ENCODE data around the gene FNIP2. TPM values are rescaled to one million over a fixed set of nuclear protein-coding genes. Genes with fewer than 3 reads are reported as not detected.

The FNIP2 gene
- polyA plus RNA-seq, 1 donor from 2014 or later = 51.7 TPM

DNA sequence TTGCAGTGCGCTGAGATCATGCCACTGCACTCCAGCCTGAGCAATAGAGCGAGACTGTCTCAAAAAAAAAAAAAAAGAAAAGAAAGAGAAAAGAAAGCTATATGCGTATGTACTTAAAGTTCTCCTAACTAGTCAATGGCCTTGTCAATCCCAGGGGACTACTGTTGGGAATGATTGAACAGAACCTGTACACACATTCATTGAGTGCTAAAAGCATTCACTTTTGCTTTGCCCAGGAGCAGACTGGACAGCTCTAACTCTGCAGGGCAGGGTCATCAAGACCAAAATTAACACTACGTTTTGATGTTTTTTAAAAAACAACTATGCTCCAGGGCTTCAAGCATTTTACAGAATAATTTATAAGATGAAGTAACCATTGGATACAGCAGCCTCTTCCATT lies 106.2 kb downstream of the FNIP2 start:
- Histone ChIP-seq H3K27me3 (ENCODE audit: insufficient read depth, low read depth, low read length) (no peaks in the 10 kb centered on the region), H3K4me2 (ENCODE audit: low read length) (no peak overlapping the region), H3K4me3 (ENCODE audit: low read length) (no peak overlapping the region), H3F3A (ENCODE audit: insufficient read depth, low read length, poor library complexity, severe bottlenecking) (no peaks in the 10 kb centered on the region), H3K36me3 (ENCODE audit: insufficient read depth, low read length) (peaks cover 9% of the 10 kb centered on the region), H4K20me1 (ENCODE audit: insufficient read depth) (no peaks in the 10 kb centered on the region), H3K9me2 (ENCODE audit: insufficient read depth, low read length) (no peaks in the 10 kb centered on the region), H3K9ac (ENCODE audit: low read length) (no peak overlapping the region), H2AFZ (ENCODE audit: low read depth, low read length) (no peak overlapping the region), H3K79me2 (replicated peaks; ENCODE audit: insufficient read depth, low read length) (no peaks in the 10 kb centered on the region), H3K27ac (ENCODE audit: low read length) (no peak overlapping the region), H3K9me3 (ENCODE audit: low read length) (no peaks in the 10 kb centered on the region)
- TF ChIP-seq TAF1 (IDR thresholded peaks at IDR 0.05; ENCODE audit: low read depth) = no peak
- no peak for TF ChIP-seq EZH2 (IDR thresholded peaks at IDR 0.05; ENCODE audit: borderline replicate concordance, insufficient read depth, low read length, poor library complexity, severe bottlenecking)
- no peak for TF ChIP-seq RAD21 (conservative IDR thresholded peaks at IDR 0.05)
- TF ChIP-seq POLR2AphosphoS5 (IDR thresholded peaks at IDR 0.05) = no peak
- TF ChIP-seq REST (IDR thresholded peaks at IDR 0.05; ENCODE audit: borderline replicate concordance) = no peak
- TF ChIP-seq, protein P1, sequence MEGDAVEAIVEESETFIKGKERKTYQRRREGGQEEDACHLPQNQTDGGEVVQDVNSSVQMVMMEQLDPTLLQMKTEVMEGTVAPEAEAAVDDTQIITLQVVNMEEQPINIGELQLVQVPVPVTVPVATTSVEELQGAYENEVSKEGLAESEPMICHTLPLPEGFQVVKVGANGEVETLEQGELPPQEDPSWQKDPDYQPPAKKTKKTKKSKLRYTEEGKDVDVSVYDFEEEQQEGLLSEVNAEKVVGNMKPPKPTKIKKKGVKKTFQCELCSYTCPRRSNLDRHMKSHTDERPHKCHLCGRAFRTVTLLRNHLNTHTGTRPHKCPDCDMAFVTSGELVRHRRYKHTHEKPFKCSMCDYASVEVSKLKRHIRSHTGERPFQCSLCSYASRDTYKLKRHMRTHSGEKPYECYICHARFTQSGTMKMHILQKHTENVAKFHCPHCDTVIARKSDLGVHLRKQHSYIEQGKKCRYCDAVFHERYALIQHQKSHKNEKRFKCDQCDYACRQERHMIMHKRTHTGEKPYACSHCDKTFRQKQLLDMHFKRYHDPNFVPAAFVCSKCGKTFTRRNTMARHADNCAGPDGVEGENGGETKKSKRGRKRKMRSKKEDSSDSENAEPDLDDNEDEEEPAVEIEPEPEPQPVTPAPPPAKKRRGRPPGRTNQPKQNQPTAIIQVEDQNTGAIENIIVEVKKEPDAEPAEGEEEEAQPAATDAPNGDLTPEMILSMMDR (IDR thresholded peaks at IDR 0.05; ENCODE audit: poor library complexity, severe bottlenecking) = no peak
- no peak for TF ChIP-seq MXI1 (conservative IDR thresholded peaks at IDR 0.05; ENCODE audit: poor library complexity, severe bottlenecking)
- no peak for TF ChIP-seq SMC3 (conservative IDR thresholded peaks at IDR 0.05; ENCODE audit: poor library complexity)

DNA sequence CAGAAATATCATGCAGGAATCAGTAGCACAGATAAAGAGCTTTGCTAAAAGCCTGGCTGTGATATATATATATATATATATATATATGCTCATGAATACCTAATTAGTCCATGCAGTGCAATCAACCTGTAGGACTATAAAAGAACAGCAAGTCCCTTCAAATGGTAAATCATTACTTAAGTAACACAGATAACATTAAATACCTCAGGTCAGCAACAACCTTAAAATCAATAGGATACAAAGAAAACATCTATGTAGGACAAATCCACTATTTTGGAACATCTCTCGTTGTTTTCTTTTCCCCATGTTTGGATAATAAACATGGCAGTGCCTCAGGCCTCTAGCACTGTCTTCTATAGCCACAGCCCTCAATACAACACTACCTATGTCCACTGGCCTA lies 106.6 kb downstream of the FNIP2 start:
- Histone ChIP-seq H3K79me2 (replicated peaks; ENCODE audit: insufficient read depth, low read length) (no peaks in the 10 kb centered on the region), H3K9ac (ENCODE audit: low read length) (no peak overlapping the region), H3F3A (ENCODE audit: insufficient read depth, low read length, poor library complexity, severe bottlenecking) (no peaks in the 10 kb centered on the region), H4K20me1 (ENCODE audit: insufficient read depth) (no peaks in the 10 kb centered on the region), H3K27me3 (ENCODE audit: insufficient read depth, low read depth, low read length) (no peaks in the 10 kb centered on the region), H3K9me2 (ENCODE audit: insufficient read depth, low read length) (no peaks in the 10 kb centered on the region), H3K9me3 (ENCODE audit: low read length) (no peaks in the 10 kb centered on the region), H3K27ac (ENCODE audit: low read length) (no peak overlapping the region), H2AFZ (ENCODE audit: low read depth, low read length) (no peak overlapping the region), H3K36me3 (ENCODE audit: insufficient read depth, low read length) (peaks cover 5% of the 10 kb centered on the region), H3K4me3 (ENCODE audit: low read length) (no peak overlapping the region), H3K4me2 (ENCODE audit: low read length) (no peak overlapping the region)
- TF ChIP-seq TAF1 (IDR thresholded peaks at IDR 0.05; ENCODE audit: low read depth) = no peak
- TF ChIP-seq POLR2AphosphoS5 (IDR thresholded peaks at IDR 0.05) = no peak
- TF ChIP-seq REST (IDR thresholded peaks at IDR 0.05; ENCODE audit: borderline replicate concordance) = no peak
- TF ChIP-seq MXI1 (conservative IDR thresholded peaks at IDR 0.05; ENCODE audit: poor library complexity, severe bottlenecking) = no peak
- no peak for TF ChIP-seq EZH2 (IDR thresholded peaks at IDR 0.05; ENCODE audit: borderline replicate concordance, insufficient read depth, low read length, poor library complexity, severe bottlenecking)
- no peak for TF ChIP-seq EP300 (conservative IDR thresholded peaks at IDR 0.05; ENCODE audit: poor library complexity, severe bottlenecking)

Measured in neural cell (in vitro differentiated cells).